Right forelimb (tissue), 1 donor: Measurements from ENCODE around the gene SLC38A1.
"Not testable (repeated sequence)": the region's sequence is repeated elsewhere in the genome, so short reads cannot be mapped to it uniquely, and the experiment has no call there.

ENCODE experiments used
- DNase-seq: peaks from one replicate; pipeline ENCODE4 v3.0.0-alpha.2; 2018

SLC38A1 gene

DNA sequence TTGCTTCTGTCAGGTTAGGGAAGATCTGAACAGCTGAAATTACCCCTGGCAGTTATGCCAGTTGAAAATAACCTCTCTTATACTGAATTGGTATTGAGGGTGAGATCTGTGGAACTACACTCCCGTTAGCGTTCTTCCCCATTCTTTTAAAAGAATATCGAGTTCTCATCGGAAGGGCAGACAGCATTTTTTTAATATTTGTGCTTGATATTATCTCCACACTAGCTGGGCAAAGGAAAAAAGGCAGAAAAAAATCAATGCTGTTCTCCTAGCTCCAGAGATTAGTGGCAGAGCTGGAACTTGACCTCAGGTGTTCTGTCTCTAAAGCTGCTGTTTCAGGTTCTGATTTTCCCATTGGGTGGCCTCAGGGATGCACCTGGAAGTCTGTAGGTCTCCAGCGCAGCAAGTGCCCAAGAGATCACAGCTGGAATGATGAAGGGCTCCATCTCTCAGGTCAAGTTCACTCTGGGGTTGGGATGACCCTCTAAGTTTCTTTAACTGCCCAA lies 67.5 kb downstream of the SLC38A1 start:
- DNase-seq, result no peak

DNA sequence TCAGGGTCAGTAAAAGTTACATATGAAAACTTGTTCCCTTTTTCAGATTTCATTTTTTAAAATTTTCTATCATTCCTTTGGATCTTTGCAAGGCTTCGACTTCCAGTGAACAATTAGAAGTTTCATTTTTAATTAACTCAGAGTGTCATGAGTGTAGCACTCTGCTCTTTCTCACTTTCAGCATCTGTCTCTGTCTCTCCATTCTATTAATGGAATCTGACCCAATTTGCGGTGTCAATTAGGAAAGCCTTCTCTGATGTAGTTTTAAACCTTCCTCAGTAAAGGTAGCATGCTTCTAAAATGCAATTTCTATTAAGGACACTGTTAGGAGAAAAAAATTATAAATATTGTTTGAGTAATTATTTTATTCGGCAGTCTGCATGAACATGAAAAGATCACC lies 68.3 kb downstream of the SLC38A1 start:
- no peak for DNase-seq

DNA sequence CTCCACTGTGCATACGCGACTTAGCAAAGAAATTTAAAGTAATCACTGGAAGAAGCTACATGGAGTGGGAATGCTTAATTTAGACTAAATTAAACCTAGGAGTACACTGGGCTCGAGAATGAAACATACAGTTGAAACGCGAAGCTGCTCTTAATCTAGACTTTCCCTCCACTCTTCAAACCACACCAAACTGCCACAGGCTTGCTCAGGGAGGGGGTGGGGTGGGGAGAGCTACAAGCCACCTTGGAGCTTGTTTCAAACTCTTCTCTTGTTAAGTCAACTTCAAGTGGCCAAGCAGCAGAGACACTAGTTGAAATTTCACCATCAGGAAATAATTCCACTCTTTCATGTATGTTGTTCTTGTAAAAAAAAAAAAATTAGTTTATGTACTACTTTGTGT lies 69.9 kb downstream of the SLC38A1 start:
- no peak for DNase-seq

DNA sequence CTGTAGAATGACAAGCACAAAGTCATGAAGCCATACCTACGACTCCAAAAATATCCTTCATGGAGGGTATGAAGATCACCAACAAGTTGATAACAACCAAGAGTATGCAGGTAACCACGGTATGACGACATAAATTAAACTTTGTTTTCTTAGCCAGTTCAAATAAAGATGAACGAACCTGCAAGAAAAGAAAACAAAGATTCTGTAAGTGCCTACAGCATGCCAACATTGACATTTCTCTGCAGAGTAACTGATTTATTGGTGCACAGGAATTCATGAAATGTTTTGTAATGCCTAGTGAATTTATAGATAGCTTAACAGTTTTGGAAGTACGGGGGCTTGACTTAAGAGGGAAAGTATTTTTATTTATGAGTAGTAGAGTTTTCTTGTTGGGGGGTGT lies 71.0 kb downstream of the SLC38A1 start:
- DNase-seq, result no peak

DNA sequence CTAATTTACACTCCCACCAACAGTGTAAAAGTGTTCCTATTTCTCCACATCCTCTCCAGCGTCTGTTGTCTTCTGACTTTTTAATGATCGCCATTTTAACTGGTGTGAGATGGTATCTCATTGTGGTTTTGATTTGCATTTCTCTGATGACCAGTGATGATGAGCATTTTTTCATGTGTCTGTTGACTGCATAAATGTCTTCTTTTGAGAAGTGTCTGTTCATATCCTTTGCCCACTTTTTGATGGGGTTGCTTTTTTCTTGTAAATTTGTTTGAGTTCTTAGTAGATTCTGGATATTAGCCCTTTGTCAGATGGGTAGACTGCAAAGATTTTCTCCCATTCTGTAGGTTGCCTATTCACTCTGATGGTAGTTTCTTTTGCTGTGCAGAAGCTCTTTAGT lies 78.3 kb downstream of the SLC38A1 start:
- DNase-seq, result not testable (repeated sequence)

DNA sequence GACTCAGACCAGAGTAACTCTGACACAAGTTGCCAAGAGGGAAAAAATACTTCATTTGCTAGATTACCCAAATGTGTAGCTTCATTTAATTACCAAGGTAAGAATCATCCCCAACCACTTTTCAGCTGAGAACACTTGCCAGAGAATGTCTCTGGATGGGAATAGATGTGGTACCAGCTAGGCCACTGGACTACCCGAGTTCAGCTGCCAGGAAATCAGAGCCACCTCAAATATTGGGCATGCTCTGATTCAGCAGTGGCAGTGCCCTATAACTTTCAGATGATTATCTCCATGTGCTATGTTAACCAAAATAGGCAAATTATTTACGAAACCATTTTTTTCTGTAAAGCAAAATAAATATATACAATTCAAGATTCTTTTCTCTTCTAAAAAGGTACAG lies 80.7 kb downstream of the SLC38A1 start:
- no peak for DNase-seq

DNA sequence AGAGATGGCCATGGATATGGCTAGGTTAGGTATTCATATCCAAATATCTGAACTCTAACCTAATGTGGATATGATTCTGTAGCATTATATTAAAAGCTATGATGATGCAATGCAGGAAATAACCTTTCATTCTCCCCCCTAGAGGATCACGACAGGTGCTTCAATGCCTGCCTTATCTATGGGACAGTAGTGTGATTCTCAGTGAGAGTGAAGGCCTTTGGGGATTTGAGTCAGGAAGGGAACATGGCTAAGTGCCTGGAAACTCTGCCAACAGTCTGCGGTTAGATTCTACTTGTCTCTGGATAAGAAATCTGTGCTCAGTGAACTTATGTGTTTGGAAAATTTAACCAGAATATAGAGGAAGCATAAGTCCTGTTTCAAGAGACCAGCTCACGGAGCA lies 81.8 kb downstream of the SLC38A1 start:
- DNase-seq, result no peak

DNA sequence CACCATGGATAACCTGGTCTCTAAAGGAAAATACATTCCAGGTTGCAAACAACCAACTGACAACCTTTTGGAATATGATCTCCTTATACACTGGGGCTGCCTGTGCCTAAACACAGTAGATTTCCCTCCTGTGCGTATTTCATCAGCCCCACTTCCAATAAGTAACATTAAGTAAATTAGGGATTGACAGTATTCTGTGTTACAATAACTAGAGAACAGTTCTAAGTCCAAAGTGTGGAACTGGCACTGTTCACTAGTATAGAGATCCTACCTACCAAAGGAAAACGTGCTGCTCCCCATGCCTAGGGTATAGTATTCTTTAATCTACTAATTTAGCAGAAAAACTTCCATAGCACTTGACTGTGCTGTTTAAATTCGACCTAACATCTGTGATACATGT lies 82.8 kb downstream of the SLC38A1 start:
- DNase-seq, result no peak

DNA sequence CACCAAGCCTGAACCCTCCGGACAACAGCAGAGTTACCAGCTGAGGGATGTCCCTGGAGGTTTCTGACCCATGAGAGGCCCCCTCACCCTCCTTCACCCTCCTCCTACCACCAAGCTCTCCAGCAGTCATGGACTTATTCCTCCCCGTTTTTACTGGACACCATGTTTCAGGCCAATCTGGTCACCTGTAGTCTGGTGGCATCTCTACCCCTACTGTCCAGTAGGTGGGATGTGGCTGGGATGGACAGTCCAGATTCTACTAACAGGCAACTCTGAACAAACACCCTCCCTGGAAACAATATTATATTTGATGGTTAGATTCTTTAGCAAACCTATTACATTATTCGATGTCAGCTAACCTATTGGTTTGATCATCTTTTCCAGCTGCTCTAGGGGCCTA lies 83.2 kb downstream of the SLC38A1 start:
- no peak for DNase-seq

DNA sequence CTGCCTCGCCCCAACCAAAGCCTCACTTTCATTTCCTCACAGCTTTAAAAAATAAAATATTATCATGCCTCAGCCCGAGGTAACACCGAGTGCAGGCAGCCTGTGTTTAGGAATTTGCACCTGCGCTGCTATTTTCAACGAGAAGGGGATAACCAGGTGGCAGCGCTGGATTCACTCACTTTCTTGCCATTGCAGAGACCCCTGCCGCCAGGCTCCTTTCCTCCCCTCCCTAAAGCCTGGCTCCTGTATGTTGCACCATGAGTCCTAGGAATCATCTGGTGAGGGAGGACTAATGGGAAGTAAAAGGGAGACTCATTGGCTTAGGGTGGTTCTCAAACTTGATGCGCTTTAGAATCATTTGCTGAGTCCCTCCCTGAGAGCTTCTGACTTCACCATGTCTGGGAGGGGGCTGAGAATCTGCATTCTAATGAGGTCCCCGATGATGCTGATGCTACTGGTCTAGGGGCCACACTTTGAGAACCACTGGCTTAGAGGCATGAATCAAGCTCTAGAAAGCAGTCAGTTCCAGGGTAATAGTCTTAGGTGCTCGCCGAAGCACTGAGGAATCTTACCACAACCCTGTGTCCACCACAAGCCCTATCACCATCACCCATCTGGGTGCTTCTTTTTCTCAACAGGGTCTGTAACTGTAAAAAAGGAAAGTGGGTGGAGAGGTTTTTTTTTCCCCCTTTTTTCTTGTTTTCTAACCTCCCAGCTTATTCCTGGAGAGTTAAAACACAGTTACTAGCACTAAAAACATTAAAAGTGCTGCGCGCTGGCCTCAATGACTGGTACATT lies 83.8 kb downstream of the SLC38A1 start:
- DNase-seq, result no peak

DNA sequence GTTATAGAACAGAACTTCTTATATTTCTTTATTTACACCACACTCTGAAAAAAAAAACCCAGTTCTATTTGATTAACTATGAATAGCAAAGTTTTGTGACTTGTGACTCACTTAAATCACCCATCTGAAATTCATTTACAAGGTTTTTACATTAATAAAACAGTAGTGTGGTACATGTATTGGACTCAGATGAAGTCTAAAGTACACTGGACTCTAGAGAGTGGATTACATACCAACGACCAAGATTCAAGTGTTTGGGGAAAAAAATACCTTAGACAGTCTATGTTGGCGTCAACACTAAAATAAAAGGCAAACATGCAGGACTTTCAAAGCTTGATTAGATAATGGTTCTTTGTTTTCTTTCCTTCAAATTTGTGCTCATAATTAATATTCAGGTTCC lies 85.7 kb downstream of the SLC38A1 start:
- DNase-seq, result no peak

DNA sequence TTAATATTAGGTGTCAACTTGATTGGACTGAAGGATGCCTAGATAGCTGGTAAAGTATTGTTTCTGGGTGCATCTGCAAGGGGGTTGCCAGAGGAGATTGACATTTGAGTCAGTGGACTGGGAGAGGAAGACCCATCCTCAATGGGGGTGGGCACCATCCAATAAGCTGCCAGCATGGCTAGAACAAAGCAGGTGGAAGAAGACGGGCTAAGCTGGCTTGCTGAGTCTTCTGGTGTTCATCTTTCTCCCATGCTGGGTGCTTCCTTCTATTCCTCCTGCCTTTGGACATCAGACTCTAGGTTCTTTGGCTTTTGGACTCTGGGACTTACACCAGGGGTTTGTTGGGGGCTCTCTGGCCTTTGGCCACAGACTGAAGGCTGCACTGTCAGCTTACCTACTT lies 87.4 kb downstream of the SLC38A1 start:
- no peak for DNase-seq

DNA sequence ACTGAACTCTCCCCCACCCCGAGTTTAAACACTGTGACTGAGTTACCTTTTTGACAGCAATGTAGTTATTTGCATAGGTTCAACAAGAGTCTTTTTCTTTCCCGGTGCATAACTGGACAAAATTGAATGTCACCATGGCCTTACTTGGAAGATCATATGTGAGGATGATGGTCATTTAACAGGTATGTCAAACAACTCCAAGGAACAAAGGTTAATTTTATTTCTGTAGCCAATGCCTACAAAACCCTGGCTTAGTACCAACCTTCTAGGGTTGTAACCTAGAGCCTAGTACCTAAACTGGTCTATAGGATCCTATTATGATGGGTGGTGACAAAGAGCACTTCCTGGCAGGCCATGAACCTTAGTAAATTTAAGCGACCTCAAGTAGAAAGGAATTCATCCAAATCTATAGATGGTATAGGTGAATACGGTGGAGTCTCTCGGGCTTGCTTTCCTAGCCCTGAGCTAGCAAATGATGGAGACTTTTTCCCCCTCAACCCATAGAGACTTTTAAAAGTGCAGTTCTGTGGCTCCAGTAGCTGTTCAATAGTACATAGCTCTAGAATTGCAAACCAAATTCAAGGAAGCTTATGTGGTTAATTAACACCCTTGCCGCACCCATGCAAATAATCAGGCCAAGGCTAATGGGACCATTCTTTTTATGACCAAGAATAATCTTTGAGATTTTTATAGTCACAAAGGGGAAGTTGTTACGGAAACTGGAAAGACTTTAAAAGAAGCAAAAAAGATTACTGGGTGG lies 89.0 kb downstream of the SLC38A1 start:
- no peak for DNase-seq

DNA sequence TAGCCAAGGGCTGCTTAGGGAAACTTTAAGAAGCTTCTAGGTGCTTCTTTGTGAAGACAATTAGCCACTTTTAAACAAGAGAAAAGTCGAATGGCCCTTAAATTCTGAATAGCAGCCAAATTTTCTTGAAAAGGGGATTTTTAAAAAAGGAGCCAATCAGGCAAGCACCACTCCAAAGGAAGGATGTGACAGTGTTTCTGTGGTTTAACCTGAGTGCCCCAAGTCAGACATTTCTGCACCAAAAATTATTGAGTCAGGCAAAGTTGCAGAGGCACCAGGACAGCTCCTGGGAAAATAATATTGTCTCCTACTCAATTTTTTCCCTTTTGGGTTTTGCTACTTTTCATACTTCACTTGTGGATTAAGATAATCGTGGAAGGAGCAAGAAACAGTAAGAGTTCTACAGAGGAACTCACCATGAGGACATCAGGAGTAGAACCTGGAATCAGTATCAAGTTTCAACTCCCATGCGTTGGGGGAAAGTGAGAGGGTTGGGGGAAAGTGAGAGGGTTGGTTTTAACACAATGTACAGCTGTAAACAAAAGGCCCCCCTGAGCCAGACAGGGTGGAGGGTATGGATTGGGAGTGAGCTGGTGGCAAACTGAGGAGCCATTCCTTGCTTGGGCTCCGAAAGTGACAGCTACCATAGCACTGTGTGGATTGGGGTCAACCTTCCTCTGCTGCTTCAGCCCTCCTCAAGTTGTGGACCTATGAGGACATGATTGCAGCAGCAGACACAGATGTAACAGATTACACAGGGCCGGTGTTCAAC lies 90.8 kb downstream of the SLC38A1 start:
- DNase-seq, result no peak

DNA sequence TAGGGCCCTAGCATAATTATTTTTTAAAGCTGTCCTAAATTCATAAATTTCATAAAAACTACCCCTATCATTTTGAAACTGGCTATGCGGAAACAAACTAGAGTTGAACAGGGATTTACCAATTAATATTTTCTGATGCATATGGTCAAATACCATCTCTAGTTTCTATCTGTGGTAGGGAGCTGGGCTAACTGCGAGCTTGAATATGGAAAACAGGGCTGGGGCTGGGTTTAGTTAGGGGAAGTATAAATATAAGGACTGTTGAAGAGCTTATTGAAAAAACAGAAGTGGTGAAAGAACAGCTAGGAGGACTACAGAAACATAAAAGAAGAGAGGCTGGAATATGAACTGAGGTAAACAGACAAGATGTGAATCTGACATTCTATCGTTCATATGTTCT lies 91.8 kb downstream of the SLC38A1 start:
- DNase-seq, result no peak

DNA sequence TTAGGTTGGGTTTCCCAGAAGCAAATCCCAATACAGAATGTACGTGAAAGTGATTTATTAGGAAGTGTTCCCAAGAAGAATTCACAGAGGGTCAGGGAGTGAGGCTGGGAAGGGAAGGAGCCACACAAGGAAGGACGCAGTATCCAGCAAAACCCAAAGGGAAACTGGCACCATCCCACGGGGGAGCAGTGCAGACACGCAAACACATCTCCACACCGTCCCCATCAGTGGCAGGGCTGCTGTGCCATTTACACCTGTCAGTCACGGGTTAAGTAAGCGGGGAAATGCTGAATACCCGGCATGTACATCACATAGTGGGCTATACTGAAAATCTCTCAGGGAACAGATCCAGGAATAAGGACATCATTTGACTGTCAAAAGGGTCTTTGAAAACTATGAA lies 93.9 kb downstream of the SLC38A1 start:
- DNase-seq, result no peak

DNA sequence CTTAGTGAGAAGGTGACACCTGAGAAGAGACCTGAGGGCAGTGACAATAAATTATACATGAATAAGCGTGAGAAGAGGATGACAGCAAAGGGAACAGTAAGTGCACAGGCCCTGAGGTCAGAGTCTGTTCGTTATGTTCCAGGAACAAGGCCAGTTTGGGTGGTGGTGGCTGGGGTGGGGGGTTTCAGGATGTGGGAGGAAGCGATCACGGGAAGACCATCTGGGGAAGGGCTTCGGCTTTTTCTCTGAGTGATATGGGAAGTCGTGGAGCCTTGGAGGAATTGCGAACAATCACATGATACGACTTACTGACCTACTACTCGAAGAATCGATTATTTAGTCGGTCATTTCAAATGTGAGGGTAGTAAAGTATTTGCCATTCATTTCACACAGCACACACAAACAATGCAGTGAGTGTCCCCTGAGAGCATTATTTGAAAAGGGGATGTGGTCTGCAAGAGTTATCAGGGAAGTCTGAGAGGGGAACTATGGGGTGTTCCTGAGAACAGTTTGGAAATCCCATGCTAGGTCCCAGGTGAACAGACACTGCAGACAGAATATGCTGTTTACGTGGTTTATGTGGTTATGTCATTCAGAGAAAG lies 94.7 kb downstream of the SLC38A1 start:
- DNase-seq, result no peak

DNA sequence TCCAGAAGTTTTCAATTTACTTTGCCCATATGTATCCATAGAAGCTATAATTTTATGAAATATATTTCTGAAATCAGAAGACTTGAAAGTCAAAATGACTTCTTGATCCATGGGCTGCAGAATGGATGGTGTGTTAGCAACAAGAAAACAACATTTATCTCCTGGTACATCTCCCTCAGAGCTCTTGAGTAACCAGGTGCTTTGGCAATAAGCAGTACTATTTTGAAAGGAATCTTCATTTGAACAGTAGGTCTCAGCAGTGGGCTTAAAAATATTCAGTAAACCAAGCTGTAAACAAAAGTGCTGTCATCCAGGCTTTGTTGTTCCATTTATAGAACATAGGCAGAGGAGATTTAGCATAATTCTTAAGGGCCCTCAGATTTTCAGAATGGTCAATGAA lies 100.4 kb downstream of the SLC38A1 start:
- no peak for DNase-seq

DNA sequence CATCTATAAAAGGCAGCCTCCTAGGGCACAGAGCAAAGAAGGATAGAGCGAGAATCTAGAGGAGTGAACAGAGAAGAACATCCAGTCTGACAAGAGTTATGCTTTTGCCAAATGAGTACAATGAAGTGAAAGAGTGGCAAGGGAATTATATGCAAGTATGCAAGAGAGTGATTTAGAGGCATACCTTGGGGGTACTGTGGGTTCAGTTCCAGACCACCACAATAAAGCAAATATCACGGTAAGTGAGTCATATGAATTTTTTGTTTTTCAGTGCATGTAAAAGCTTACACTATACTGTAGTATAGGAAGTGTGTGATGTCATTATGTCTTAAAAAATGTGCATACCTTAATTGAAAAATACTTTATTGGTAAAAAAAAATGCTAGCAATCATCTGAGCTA lies 101.4 kb downstream of the SLC38A1 start:
- no peak for DNase-seq

DNA sequence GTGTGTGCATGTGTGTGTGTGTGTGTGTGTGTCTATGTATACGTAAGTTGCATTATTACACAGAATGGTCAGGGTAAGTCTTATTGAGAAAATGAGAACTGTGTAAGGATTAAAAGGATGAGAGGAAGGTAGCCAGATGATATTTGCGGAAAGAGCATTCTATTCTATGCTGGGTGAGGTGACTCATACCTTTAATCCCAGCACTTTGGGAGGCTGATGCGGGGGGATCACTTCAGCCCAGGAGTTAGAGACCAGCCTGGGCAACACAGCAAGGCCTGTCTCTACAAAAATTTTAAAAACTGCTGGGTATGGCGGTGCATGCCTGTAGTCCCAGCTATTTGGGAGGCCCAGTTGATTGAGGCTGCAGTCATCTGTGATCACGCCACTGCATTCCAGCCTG lies 103.7 kb downstream of the SLC38A1 start:
- DNase-seq, result no peak

DNA sequence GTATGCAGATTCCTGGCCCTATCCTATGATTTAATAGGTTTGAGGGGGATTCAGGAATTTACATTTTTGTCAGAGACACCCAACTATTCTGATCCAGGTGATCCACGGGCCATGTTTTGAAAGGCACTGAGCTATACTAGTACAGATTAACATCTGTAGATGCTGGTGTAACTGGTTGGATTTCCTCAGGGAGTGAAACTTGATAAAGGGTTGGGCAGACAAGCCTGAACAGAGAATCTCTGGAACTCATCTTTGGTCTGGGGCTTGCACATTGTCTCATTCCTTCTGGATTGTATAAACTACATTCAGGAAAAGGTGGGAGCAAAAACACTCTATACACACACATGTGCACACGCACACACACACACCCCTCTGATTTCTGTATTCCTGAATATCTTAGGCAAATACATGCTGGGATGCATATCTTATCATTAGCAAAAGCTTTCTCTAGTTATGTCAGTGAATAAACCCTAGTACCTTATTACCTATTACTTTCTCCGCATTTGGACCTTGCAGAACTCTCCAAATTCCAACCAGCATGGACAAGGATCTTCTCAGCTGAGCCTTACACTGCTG lies 104.6 kb downstream of the SLC38A1 start:
- DNase-seq, result no peak

DNA sequence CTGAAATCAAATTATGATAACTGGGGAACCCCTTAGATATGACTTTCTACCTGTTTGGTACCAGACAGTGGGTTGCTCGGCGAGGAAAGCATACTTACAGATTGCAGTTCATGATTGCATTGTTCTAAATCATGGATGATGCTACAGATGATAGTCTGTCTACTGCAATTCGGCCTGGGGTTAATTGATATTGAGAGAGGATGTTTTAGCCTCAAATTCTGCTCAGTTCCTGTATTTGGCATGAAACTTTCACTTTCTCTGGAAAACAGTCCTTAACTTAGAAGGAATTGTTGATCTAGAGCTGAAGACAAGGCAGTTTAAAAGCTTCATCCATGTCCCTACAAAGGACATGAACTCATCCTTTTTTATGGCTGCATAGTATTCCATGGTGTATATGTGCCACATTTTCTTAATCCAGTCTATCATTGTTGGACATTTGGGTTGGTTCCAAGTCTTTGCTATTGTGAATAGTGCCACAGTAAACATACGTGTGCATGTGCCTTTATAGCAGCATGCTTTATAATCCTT lies 106.2 kb downstream of the SLC38A1 start:
- DNase-seq, result not testable (repeated sequence)
